H1 (cell line): Measurements from ENCODE around the gene SLC35D3. TPM values are rescaled to one million over a fixed set of nuclear protein-coding genes. Genes with fewer than 3 reads are reported as not detected.
"Not testable (repeated sequence)": the region's sequence is repeated elsewhere in the genome, so short reads cannot be mapped to it uniquely, and the experiment has no call there.

Source experiments
- CTCF ChIA-PET: fragments of 300-600 bp; sonication (Branson Sonifier 250); formaldehyde crosslinking; loops from one replicate; lab custom pipeline; 2021; ENCODE audit not compliant: partially characterized antibody; lab: Charles Lee
- POLR2A ChIA-PET: fragments of 300-600 bp; sonication (Branson Sonifier 250); formaldehyde crosslinking; loops from one replicate; lab custom pipeline; 2021; ENCODE audit warnings: inconsistent platforms; ENCODE audit not compliant: partially characterized antibody; lab: Charles Lee
- DNase-seq, 2 experiments: peaks; one replicate each; pipeline versions ENCODE4 v3.0.0 to v3.0.0-alpha.2; 2010 to 2022; ENCODE audit warnings: low spot score in 2 of 2, low read depth in 1 of 2, mixed read lengths in 1 of 2
- FAIRE-seq: peaks from 2 replicates; lab custom pipeline; 2011; peaks lifted over from hg19 to GRCh38; lab: Jason Lieb, UNC
- H2AFZ ChIP-seq: 2 replicates; pipeline ENCODE4 v1.8.1; 2012; ENCODE audit warnings: low read length, inconsistent platforms
- H2AK5ac ChIP-seq: 2 replicates; pipeline ENCODE4 v1.6.1; 2013; ENCODE audit warnings: low read depth, low read length
- H2BK120ac ChIP-seq: replicated peaks from 2 replicates; pipeline ENCODE3; 2013; ENCODE audit warnings: low read depth, low read length, inconsistent platforms
- H2BK12ac ChIP-seq: 2 replicates; pipeline ENCODE4 v1.6.1; 2013; ENCODE audit warnings: low read depth, low read length
- H2BK15ac ChIP-seq: 2 replicates; pipeline ENCODE4 v1.6.1; 2013; ENCODE audit warnings: low read length
- H2BK20ac ChIP-seq: 2 replicates; pipeline ENCODE4 v1.6.1; 2013; ENCODE audit warnings: low read length
- H2BK5ac ChIP-seq: 2 replicates; pipeline ENCODE4 v1.6.1; 2013; ENCODE audit warnings: low read depth, low read length
- H3K14ac ChIP-seq: 2 replicates; pipeline ENCODE4 v1.6.1; 2013; ENCODE audit warnings: inconsistent platforms; ENCODE audit not compliant: insufficient read length
- H3K18ac ChIP-seq: 2 replicates; pipeline ENCODE4 v1.6.1; 2013; ENCODE audit warnings: low read length; ENCODE audit errors: extremely low read depth
- H3K23ac ChIP-seq: 2 replicates; pipeline ENCODE4 v1.6.1; 2013; ENCODE audit warnings: inconsistent platforms; ENCODE audit not compliant: insufficient read length
- H3K23me2 ChIP-seq: 2 replicates; pipeline ENCODE4 v1.6.1; 2013; ENCODE audit warnings: low read depth, low read length
- H3K27ac ChIP-seq: 2 replicates; pipeline ENCODE4 v1.6.1; 2011; ENCODE audit warnings: low read depth, low read length, inconsistent platforms
- H3K27me3 ChIP-seq, 4 experiments: replicated peaks in 1 of 4; 1 replicate in 1 of 4; 2 replicates in 3 of 4; pipeline versions ENCODE4 v1.6.1 to v1.8.1; 2011 to 2013; ENCODE audit warnings: low read length in 3 of 4, mild to moderate bottlenecking in 3 of 4, inconsistent platforms in 2 of 4, mixed read lengths in 2 of 4, moderate library complexity in 1 of 4; ENCODE audit not compliant: control insufficient read depth in 3 of 4, insufficient read depth in 3 of 4; ENCODE audit errors: extremely low read depth in 1 of 4
- H3K36me3 ChIP-seq, 4 experiments: 2 replicates each; pipeline versions ENCODE4 v1.6.1 to v1.8.1; 2011 to 2013; ENCODE audit warnings: mild to moderate bottlenecking in 4 of 4, low read length in 3 of 4, moderate library complexity in 2 of 4, control low read depth in 1 of 4, inconsistent platforms in 1 of 4; ENCODE audit not compliant: insufficient read depth in 4 of 4, control insufficient read depth in 2 of 4
- H3K4ac ChIP-seq: replicated peaks from 2 replicates; pipeline ENCODE3; 2013; ENCODE audit warnings: low read length, low read depth, mixed read lengths, inconsistent platforms; ENCODE audit not compliant: insufficient read length
- H3K4me1 ChIP-seq, 4 experiments: replicated peaks in 1 of 4; 1 replicate in 1 of 4; 2 replicates in 3 of 4; pipeline versions ENCODE4 v1.6.1 to v1.8.1; 2011 to 2013; ENCODE audit warnings: low read length in 3 of 4, inconsistent platforms in 2 of 4, mixed read lengths in 1 of 4; ENCODE audit not compliant: insufficient read depth in 4 of 4, control insufficient read depth in 3 of 4
- H3K4me2 ChIP-seq, 2 experiments: 2 replicates each; pipeline versions ENCODE4 v1.6.1 to v1.8.1; 2011 to 2013; ENCODE audit warnings: low read depth in 2 of 2, low read length in 2 of 2, control low read depth in 1 of 2, inconsistent platforms in 1 of 2, mild to moderate bottlenecking in 1 of 2; ENCODE audit not compliant: insufficient read depth in 1 of 2
- H3K4me3 ChIP-seq, 4 experiments: fragments of 200-600, 300-600 bp in 1 of 4; sonication (generic), shearing (Covaris generic), sonication (Bioruptor Twin) in 1 of 4; 2 replicates each; pipeline versions ENCODE4 v1.5.1 to v1.8.1; 2011 to 2016; ENCODE audit warnings: low read length in 4 of 4, low read depth in 3 of 4, control low read depth in 2 of 4, inconsistent platforms in 2 of 4, mild to moderate bottlenecking in 2 of 4, mixed read lengths in 1 of 4, moderate library complexity in 1 of 4; ENCODE audit not compliant: insufficient read depth in 2 of 4; ENCODE audit errors: extremely low read depth in 1 of 4
- H3K56ac ChIP-seq: replicated peaks from 2 replicates; pipeline ENCODE3; 2013; ENCODE audit warnings: low read depth, mild to moderate bottlenecking, mixed read lengths, low read length, inconsistent platforms; ENCODE audit not compliant: insufficient read length
- H3K79me1 ChIP-seq: 2 replicates; pipeline ENCODE4 v1.6.1; 2013; ENCODE audit warnings: low read depth, low read length, control low read depth
- H3K79me2 ChIP-seq, 2 experiments: 2 replicates each; pipeline versions ENCODE4 v1.6.1 to v1.8.1; 2012 to 2013; ENCODE audit warnings: low read length in 2 of 2, mild to moderate bottlenecking in 2 of 2, inconsistent platforms in 1 of 2; ENCODE audit not compliant: insufficient read depth in 2 of 2, control insufficient read depth in 1 of 2
- H3K9ac ChIP-seq, 4 experiments: replicated peaks in 1 of 4; 1 replicate in 1 of 4; 2 replicates in 3 of 4; pipeline versions ENCODE4 v1.6.1 to v1.8.1; 2011 to 2013; ENCODE audit warnings: low read depth in 3 of 4, low read length in 3 of 4, control low read depth in 2 of 4, mild to moderate bottlenecking in 2 of 4, moderate library complexity in 2 of 4, inconsistent platforms in 1 of 4; ENCODE audit errors: extremely low read depth in 1 of 4
- H3K9me3 ChIP-seq, 2 experiments: 2 replicates each; pipeline versions ENCODE4 v1.6.1 to v1.8.1; 2012 to 2013; ENCODE audit warnings: mild to moderate bottlenecking in 2 of 2, moderate library complexity in 2 of 2, control low read depth in 1 of 2, inconsistent platforms in 1 of 2, low read depth in 1 of 2, low read length in 1 of 2, mixed read lengths in 1 of 2; ENCODE audit not compliant: insufficient read depth in 2 of 2
- H4K20me1 ChIP-seq, 2 experiments: replicated peaks in 1 of 2; 2 replicates each; pipeline versions ENCODE3 to v1.8.1; 2011 to 2013; ENCODE audit warnings: inconsistent platforms in 2 of 2, low read length in 2 of 2, mild to moderate bottlenecking in 1 of 2; ENCODE audit not compliant: insufficient read depth in 2 of 2, control insufficient read depth in 1 of 2
- H4K5ac ChIP-seq: 2 replicates; pipeline ENCODE4 v1.6.1; 2013; ENCODE audit warnings: low read length, low read depth, mixed read lengths, inconsistent platforms; ENCODE audit not compliant: insufficient read length
- H4K8ac ChIP-seq: 2 replicates; pipeline ENCODE4 v1.8.0; 2013; ENCODE audit warnings: mild to moderate bottlenecking, moderate library complexity, low read length, inconsistent platforms; ENCODE audit not compliant: insufficient read depth; ENCODE audit errors: extremely low read depth
- H4K91ac ChIP-seq: replicated peaks from 2 replicates; pipeline ENCODE3; 2013; ENCODE audit warnings: low read length, mixed read lengths, inconsistent platforms; ENCODE audit not compliant: insufficient read length
- WGBS, 2 experiments: shearing (Covaris generic) in 1 of 2; methylation state at CpG; one replicate each; pipeline versions ENCODE4 v1.1.6 to v1.1.7; 2013 to 2015; ENCODE audit warnings: low lambda C conversion rate in 2 of 2, mixed read lengths in 2 of 2, inconsistent platforms in 1 of 2, low coverage in 1 of 2, missing lambda C conversion rate in 1 of 2; ENCODE audit not compliant: insufficient replicate concordance in 2 of 2, insufficient coverage in 1 of 2, insufficient read length in 1 of 2; ENCODE audit errors: extremely low coverage in 1 of 2, missing lambda C conversion rate in 1 of 2; 5-methylcytosine and 5-hydroxymethylcytosine counted together
- polyA plus RNA-seq, 7 experiments: library from polyadenylated mRNA; depleted of rRNA in 3 of 7; stranded (reverse) in 5 of 7; unstranded in 2 of 7; fragments of >200 nt in 5 of 7; fragments of 200-250 nt in 2 of 7; gene quantifications; 1 replicate in 5 of 7; 2 replicates in 1 of 7; 4 replicates in 1 of 7; pipeline versions ENCODE4 v1.2.1 to v1.2.3, GENCODE V29; 2011 to 2013; ENCODE audit warnings: missing spikeins in 2 of 7, mixed read lengths in 2 of 7
- total RNA-seq: library from RNA; stranded (reverse); fragmentation: NEBNext Ultra II Directional; extraction: Animal tissue kit (Norgen Biotek cat#: 25700); gene quantifications from 2 replicates; pipeline ENCODE4 v1.2.1, GENCODE V29; 2021

Gene SLC35D3
- total and polyA plus RNA-seq, 2 of the 8 experiments (the other 6 are each of a cell fraction or from before 2014, with no cell fraction given) = 0.27 to 0.39 TPM

DNA sequence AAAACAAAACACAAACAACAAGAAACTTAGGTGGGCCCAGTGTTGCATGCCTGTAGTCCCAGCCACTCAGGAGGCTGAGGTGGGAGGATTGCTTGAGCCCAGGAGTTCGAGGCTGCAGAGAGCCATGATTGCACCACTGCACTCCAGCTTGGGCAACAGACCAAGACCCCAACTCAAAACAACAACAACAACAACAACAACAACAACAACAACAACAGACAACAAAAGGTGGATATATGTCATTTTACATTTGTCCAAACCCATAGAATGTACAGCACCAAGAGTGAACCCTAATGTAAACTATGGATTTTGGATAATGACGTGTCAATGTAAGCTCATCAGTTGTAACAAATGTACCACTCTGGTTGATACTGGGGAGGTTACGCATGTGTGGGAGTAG lies 27.9 kb downstream of the SLC35D3 start:
- H2BK12ac ChIP-seq, H2BK120ac ChIP-seq, FAIRE-seq, H3K23me2 ChIP-seq, H3K79me1 ChIP-seq, H3K4ac ChIP-seq, H2BK20ac ChIP-seq, H3K18ac ChIP-seq, H3K56ac ChIP-seq, H2BK5ac ChIP-seq, H3K23ac ChIP-seq, H2AK5ac ChIP-seq, H3K9ac ChIP-seq, H3K9me3 ChIP-seq, H3K36me3 ChIP-seq, DNase-seq, H3K4me1 ChIP-seq, H3K27me3 ChIP-seq, H3K4me3 ChIP-seq, H4K5ac ChIP-seq, H4K91ac ChIP-seq, H3K4me2 ChIP-seq, H2BK15ac ChIP-seq, H3K14ac ChIP-seq, H2AFZ ChIP-seq, H4K20me1 ChIP-seq, H4K8ac ChIP-seq, POLR2A ChIA-PET, H3K27ac ChIP-seq, H3K79me2 ChIP-seq: not testable (repeated sequence)
- WGBS, 2 experiments = 92% methylated on average over 3 of the region's 3 CpGs; no CpG with 5 or more reads in 1 of the 2 experiments
- CTCF ChIA-PET = interaction anchor here (0.5 to 1.0 kb wide), 4 partner anchors 9 to 110 kb away, joined by 3 read pairs; no protein-coding TSS in a partner anchor
